Measurements from ENCODE around the gene KIAA0232. TPM values are rescaled to one million over a fixed set of nuclear protein-coding genes. Genes with fewer than 3 reads are reported as not detected.

Gene KIAA0232
- total and polyA plus RNA-seq, 10 of the 15 experiments (the other 5 are each of a cell fraction or from before 2014, with no cell fraction given): 2.8 to 15.1 (median 10.8) TPM

DNA sequence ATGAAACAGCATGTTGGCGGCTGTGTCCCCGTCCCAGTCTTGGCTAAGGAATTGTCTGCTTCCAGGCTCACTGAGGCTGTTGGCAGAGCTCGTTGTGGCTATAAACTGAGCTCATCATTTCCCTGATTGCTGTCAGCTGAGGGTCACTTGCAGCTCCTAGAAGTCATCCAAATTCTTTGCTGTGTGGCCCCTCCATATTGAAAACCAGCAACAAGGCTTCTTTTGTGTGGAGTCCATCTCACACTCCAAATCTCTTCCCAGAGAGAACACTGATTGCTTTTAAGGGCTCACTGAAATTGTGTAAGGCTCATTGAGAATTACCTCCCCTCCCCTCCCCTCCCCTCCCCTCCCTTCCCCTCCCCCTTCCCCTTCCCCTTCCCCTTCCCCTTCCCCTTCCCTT, 150.4 kb downstream of the KIAA0232 start:
- H3K4me1 ChIP-seq (ENCODE audit: control insufficient read depth, insufficient read depth, low read length): no peaks in the 10 kb centered on the region; the same call in 1 of the 2 replicates
- no peak for FAIRE-seq
- H4K20me1 ChIP-seq (ENCODE audit: control insufficient read depth, insufficient read depth): peaks cover 5% of the 10 kb centered on the region; the same call in 1 of the 2 replicates
- no peak overlapping the region for H3K27ac ChIP-seq (ENCODE audit: control insufficient read depth, insufficient read depth)
- ChIA-PET CTCF (no interaction called here), SMC1A (ENCODE audit: uncharacterized antibody, unreplicated experiment) (interaction anchor here (0.7 kb wide), 1 partner anchor 33 kb away, joined by 3 read pairs; no protein-coding TSS in a partner anchor), POLR2A (no interaction called here), RAD21 (ENCODE audit: unreplicated experiment) (interaction anchor here (0.5 kb wide), 1 partner anchor 35 kb away, joined by 3 read pairs; no protein-coding TSS in a partner anchor)
- H2AFZ ChIP-seq (ENCODE audit: control insufficient read depth, low read depth, low read length): no peak overlapping the region
- no peak overlapping the region for H3K4me2 ChIP-seq (ENCODE audit: control insufficient read depth, insufficient read depth)
- H3K27me3 ChIP-seq (replicated peaks in 1 of 2; ENCODE audit: control insufficient read depth in 2 of 2, insufficient read depth in 2 of 2, low read length in 1 of 2): no peaks in the 10 kb centered on the region
- H3K79me2 ChIP-seq (ENCODE audit: control insufficient read depth, insufficient read depth, low read length): no peaks in the 10 kb centered on the region; the same call in 1 of the 2 replicates
- 97% methylated on average over 3 of the region's 3 CpGs for WGBS (ENCODE audit: insufficient coverage, insufficient replicate concordance, low lambda C conversion rate, missing lambda C conversion rate)
- BruUV-seq (replicated peaks): no TSS peak
- intact Hi-C loops (cut with micrococcal nuclease; ENCODE audit: unreplicated experiment): no loop called here
- no peak for DNase-seq (ENCODE audit: low read depth, low spot score)
- H3K4me3 ChIP-seq: no peak overlapping the region
- in situ Hi-C loops (cut with MboI): no loop called here
- H3K9ac ChIP-seq (ENCODE audit: control insufficient read depth, insufficient read depth, low read length): no peak overlapping the region
- no peaks in the 10 kb centered on the region; the same call in 2 of the 3 replicates for H3K9me3 ChIP-seq (replicated peaks; ENCODE audit: control insufficient read depth, insufficient read depth, low read length)
- no peak for ATAC-seq
- no peaks in the 10 kb centered on the region; a peak in 3 of 4 replicates for H3K36me3 ChIP-seq (ENCODE audit: control insufficient read depth in 2 of 2, insufficient read depth in 2 of 2, low read length in 1 of 2)
- no peak for TF ChIP-seq GATAD2B (conservative IDR thresholded peaks at IDR 0.05; ENCODE audit: low read depth)
- TF ChIP-seq NR2F1 (conservative IDR thresholded peaks at IDR 0.05): no peak
- no peak for TF ChIP-seq NRF1 (conservative IDR thresholded peaks at IDR 0.05; ENCODE audit: low read depth, low read length)
- TF ChIP-seq POU2F2 (IDR thresholded peaks at IDR 0.05; ENCODE audit: borderline replicate concordance, low read depth, low read length): no peak
- no peak for TF ChIP-seq PML (IDR thresholded peaks at IDR 0.05; ENCODE audit: low read length)
- no peak for TF ChIP-seq NR2C2 (IDR thresholded peaks at IDR 0.05; ENCODE audit: borderline replicate concordance, control insufficient read depth, insufficient read length, low read depth)
- TF ChIP-seq KLF5 (IDR thresholded peaks at IDR 0.05; ENCODE audit: partially characterized antibody): no peak
- TF ChIP-seq SMARCA5 (IDR thresholded peaks at IDR 0.05): no peak
- no peak for TF ChIP-seq SUPT20H (IDR thresholded peaks at IDR 0.05; ENCODE audit: borderline replicate concordance, control insufficient read depth, low read depth, low read length)
- no peak for TF ChIP-seq SPI1 (IDR thresholded peaks at IDR 0.05; ENCODE audit: borderline replicate concordance, insufficient read depth, low read depth, low read length)
- TF ChIP-seq CHD4 (IDR thresholded peaks at IDR 0.05): no peak
- TF ChIP-seq TAF1 (IDR thresholded peaks at IDR 0.05; ENCODE audit: borderline replicate concordance, low read depth, low read length): no peak
- TF ChIP-seq RBBP5 (conservative IDR thresholded peaks at IDR 0.05): no peak
- TF ChIP-seq EP300 (IDR thresholded peaks at IDR 0.05; ENCODE audit: borderline replicate concordance in 1 of 2, control insufficient read depth in 1 of 2, low read depth in 2 of 2, low read length in 2 of 2): no peak
- TF ChIP-seq, protein P1, sequence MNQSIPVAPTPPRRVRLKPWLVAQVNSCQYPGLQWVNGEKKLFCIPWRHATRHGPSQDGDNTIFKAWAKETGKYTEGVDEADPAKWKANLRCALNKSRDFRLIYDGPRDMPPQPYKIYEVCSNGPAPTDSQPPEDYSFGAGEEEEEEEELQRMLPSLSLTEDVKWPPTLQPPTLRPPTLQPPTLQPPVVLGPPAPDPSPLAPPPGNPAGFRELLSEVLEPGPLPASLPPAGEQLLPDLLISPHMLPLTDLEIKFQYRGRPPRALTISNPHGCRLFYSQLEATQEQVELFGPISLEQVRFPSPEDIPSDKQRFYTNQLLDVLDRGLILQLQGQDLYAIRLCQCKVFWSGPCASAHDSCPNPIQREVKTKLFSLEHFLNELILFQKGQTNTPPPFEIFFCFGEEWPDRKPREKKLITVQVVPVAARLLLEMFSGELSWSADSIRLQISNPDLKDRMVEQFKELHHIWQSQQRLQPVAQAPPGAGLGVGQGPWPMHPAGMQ (IDR thresholded peaks at IDR 0.05; ENCODE audit: borderline replicate concordance): no peak
- no peak for TF ChIP-seq TCF12 (IDR thresholded peaks at IDR 0.05; ENCODE audit: low read depth, low read length)
- TF ChIP-seq, protein P2, sequence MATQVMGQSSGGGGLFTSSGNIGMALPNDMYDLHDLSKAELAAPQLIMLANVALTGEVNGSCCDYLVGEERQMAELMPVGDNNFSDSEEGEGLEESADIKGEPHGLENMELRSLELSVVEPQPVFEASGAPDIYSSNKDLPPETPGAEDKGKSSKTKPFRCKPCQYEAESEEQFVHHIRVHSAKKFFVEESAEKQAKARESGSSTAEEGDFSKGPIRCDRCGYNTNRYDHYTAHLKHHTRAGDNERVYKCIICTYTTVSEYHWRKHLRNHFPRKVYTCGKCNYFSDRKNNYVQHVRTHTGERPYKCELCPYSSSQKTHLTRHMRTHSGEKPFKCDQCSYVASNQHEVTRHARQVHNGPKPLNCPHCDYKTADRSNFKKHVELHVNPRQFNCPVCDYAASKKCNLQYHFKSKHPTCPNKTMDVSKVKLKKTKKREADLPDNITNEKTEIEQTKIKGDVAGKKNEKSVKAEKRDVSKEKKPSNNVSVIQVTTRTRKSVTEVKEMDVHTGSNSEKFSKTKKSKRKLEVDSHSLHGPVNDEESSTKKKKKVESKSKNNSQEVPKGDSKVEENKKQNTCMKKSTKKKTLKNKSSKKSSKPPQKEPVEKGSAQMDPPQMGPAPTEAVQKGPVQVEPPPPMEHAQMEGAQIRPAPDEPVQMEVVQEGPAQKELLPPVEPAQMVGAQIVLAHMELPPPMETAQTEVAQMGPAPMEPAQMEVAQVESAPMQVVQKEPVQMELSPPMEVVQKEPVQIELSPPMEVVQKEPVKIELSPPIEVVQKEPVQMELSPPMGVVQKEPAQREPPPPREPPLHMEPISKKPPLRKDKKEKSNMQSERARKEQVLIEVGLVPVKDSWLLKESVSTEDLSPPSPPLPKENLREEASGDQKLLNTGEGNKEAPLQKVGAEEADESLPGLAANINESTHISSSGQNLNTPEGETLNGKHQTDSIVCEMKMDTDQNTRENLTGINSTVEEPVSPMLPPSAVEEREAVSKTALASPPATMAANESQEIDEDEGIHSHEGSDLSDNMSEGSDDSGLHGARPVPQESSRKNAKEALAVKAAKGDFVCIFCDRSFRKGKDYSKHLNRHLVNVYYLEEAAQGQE (IDR thresholded peaks at IDR 0.05; ENCODE audit: low read depth, low read length): no peak
- no peak for TF ChIP-seq TCF3 (IDR thresholded peaks at IDR 0.05; ENCODE audit: borderline replicate concordance, insufficient read depth, low read depth, low read length)

All from GM12878 (cell line).